Brain microvascular endothelial cell (primary cell): ENCODE results near the gene SPPL2B.

Source experiments
- DNase-seq: peaks from one replicate; pipeline ENCODE4 v3.0.0-alpha.2; 2020
- H3K27ac ChIP-seq: fragments of 250-450 bp; sonication (Bioruptor Pico); 2 replicates; pipeline ENCODE4 v1.5.1; 2020; ENCODE audit warnings: mild to moderate bottlenecking, moderate library complexity
- H3K27me3 ChIP-seq: fragments of 250-450 bp; sonication (Bioruptor Pico); replicated peaks from 2 replicates; pipeline ENCODE4 v1.5.1; 2020; ENCODE audit warnings: mild to moderate bottlenecking
- H3K36me3 ChIP-seq: fragments of 250-450 bp; sonication (Bioruptor Pico); replicated peaks from 2 replicates; pipeline ENCODE4 v1.5.1; 2020; ENCODE audit warnings: mild to moderate bottlenecking
- H3K4me3 ChIP-seq: 2 replicates; pipeline ENCODE4 v1.5.1; 2011; ENCODE audit warnings: low read depth, mild to moderate bottlenecking, control low read depth, low read length, moderate library complexity
- in situ Hi-C: cut with HindIII; loops from 2 replicates; pipeline ENCODE4 v1.10.0; 2017; ENCODE audit warnings: low sequenced_read_pairs, low pct_ligation_motif_present
- TF ChIP-seq, protein P1 (sequence below): IDR thresholded peaks from 2 replicates; pipeline ENCODE4 v1.5.1; 2011; ENCODE audit warnings: low read depth, mild to moderate bottlenecking, moderate library complexity, low read length, control low read depth, inconsistent platforms; ENCODE audit errors: missing control alignments

SPPL2B gene

DNA sequence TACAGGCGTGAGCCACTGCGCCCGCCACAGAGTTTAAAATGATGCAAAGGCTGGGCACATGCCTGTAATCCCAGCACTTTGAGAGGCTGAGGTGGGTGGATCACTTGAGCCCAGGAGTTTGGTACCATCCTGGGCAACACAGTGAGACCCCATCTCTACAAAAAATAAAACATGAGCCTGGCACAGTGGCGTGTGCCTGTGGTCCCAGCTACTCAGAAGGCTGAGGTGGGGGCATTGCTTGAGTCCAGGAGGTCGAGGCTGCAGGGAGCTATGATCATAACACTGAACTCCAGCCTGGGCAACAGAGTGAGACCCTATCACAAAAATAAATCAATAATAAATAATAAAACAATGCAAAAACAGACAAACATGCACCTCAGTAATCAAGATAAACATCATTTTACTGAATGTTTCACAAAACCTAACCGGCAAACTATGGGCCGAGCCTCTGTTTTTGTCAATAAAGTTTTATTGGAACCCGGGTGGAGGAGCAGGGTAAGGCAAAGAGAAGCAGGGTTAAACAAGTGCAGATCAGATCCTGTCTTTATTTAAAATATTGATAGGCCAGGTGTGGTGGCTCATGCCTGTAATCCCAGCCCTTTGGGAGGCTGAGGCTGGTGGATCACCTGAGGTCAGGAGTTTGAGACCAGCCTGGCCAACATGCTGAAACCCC, 44.5 kb upstream of the SPPL2B start:
- TF ChIP-seq, protein P1, sequence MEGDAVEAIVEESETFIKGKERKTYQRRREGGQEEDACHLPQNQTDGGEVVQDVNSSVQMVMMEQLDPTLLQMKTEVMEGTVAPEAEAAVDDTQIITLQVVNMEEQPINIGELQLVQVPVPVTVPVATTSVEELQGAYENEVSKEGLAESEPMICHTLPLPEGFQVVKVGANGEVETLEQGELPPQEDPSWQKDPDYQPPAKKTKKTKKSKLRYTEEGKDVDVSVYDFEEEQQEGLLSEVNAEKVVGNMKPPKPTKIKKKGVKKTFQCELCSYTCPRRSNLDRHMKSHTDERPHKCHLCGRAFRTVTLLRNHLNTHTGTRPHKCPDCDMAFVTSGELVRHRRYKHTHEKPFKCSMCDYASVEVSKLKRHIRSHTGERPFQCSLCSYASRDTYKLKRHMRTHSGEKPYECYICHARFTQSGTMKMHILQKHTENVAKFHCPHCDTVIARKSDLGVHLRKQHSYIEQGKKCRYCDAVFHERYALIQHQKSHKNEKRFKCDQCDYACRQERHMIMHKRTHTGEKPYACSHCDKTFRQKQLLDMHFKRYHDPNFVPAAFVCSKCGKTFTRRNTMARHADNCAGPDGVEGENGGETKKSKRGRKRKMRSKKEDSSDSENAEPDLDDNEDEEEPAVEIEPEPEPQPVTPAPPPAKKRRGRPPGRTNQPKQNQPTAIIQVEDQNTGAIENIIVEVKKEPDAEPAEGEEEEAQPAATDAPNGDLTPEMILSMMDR: no peak
- no peak for DNase-seq
- in situ Hi-C loops: no loop called here

DNA sequence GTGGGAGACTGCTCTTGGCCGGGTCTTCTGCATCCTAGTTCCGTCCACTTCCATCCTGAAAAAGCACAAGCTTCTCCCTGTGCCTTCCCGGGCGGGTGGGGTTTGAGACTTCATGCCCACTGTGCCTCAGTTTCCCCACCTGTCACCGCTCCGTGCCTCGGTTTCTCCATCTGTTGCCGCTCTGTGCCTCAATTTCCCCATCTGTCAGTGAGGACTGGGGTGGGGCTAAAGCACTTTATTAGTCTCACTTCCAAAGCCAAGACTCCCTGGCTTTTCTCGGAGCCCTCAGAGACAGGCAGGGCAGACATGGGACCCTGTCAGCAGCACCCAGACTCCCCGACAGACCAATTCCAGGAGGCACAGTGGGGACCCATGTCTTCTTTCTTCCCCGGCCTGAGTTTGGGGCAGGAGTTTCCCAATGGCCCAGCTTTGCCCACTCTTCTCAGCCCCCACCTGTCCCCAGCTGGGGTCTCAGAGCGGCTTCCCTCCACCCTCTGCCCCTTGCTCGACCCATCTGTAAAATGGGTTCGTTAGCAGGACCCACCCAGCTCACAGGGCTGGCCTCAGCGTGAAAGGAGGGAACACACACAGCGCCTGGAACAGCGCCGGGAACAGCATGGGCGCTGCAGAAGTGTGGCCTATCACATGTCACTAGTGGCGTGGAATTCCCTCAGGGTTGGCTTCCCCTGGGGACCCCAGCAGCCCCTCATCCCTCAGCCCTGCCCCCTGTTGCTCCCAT, 41.9 kb upstream of the SPPL2B start:
- in situ Hi-C loops: no loop called here
- H3K27ac ChIP-seq: no peak overlapping the region
- TF ChIP-seq, protein P1: no peak
- peaks cover 34% of the 10 kb centered on the region for H3K27me3 ChIP-seq
- DNase-seq: no peak
- no peak overlapping the region for H3K4me3 ChIP-seq
- no peaks in the 10 kb centered on the region for H3K36me3 ChIP-seq

More for the DNA sequence above, 44.5 kb upstream of the SPPL2B start:
- H3K27ac ChIP-seq: no peak overlapping the region
- H3K27me3 ChIP-seq: peaks cover 9% of the 10 kb centered on the region
- H3K36me3 ChIP-seq: no peaks in the 10 kb centered on the region
- H3K4me3 ChIP-seq: no peak overlapping the region

DNA sequence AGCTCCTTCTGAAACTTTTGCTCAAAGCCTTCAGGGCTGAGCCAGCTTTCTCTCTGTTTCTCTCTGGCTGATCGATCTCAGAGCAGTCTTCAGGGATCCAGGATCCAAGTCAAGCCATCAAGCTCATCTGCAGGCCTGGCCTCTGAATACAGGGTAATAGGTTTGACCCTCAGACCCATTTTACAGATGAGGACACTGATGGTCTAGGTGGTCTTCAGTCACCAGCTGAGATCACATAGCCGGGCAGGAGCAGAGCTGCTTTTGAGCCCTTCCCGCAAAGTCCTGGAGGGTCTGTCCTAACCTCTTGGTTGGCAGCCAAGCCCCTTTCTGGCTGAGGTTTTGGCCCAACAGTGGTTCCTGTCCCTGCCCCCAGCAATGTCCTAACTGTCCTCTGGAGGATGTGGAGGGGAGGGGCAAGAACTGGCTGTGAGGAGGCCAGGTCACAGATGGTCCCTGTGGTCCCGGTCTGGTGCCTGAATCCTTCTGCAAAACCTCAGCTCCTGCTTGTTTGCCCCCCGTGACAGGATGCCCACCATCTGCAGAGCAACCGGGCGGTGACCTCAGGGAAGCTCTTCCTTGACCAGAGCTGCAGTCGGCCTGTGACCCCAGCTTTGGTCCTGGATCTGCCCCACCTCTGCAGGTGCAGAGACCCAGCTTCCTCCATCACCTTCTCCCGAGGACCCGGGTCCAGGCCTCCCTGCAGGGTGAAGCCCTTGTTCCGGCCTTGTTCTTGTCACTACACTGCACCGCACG, 40.7 kb upstream of the SPPL2B start:
- Histone ChIP-seq H3K27me3 (peaks cover 39% of the 10 kb centered on the region), H3K36me3 (no peaks in the 10 kb centered on the region), H3K4me3 (no peak overlapping the region), H3K27ac (no peak overlapping the region)
- TF ChIP-seq, protein P1: no peak
- no peak for DNase-seq
- in situ Hi-C loops: no loop called here

DNA sequence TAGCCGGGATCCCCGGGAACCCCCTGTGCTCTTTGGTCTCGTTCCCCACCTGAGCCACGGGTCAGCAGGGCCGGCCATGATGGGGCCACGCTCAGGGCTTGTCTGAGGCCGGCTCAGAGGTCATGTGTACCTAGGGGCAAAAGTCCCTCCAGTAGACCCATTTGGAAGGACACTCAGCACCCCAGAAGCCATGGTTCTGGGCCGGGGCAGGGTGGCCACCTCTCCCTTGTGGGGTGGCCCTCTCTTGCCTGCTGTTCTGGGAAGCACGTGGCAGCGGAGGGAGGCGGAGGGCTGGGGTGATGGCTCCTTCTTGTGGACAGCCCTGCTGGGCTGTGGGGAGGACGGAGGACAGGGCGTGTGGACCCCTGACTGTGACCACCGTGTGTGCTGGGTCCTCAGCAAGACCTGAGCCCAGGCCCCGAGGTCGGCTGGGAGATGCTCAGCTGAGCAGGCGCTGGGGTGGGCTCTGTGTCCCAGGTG, 40.1 kb upstream of the SPPL2B start:
- peaks cover 42% of the 10 kb centered on the region for H3K27me3 ChIP-seq
- H3K36me3 ChIP-seq: no peaks in the 10 kb centered on the region
- H3K4me3 ChIP-seq: no peak overlapping the region
- in situ Hi-C loops: no loop called here
- TF ChIP-seq, protein P1: no peak
- H3K27ac ChIP-seq: no peak overlapping the region
- no peak for DNase-seq

DNA sequence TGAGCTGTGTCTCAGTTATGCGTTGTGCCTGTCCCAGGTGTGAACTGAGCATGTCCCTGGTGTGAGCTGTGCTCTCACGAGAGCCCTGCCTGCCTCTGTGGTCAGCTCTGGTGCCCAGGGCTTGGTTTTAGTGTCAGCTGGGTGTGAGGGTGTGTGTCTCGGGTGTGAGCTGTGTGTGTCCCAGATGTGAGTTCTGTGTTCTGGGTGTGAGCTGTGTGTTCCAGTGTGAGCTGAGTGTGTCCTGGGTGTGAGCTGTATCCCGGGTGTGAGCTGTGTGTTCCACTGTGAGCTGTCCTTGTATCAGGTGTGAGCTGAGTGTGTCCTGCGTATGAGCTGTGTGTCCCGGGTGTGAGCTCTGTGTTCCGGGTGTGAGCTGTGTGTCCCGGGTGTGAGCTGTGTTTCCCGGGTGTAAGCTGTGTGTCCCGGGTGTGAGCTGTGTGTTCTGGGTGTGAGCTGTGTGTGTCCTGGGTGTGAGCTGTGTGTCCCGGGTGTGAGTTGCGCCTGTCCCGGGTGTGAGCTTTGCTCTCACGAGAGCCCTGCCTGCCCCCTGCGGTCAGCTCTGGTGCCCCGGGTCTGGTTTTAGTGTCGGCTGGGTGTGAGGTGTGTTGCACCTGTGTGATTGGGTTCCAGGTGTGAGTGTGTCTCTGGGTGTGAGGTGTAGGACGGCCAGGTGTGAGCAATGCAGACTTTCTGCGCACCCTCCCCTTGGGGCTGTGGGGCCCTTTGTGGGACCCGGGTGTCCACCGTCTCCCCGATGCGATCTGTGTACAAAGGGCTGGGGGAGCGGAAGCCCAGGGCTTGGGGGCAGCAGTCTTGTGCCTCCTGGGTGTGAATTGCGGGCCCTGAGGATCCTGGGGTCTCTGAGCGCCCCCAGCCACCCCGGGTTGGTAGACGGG, 39.4 kb upstream of the SPPL2B start:
- peaks cover 46% of the 10 kb centered on the region for H3K27me3 ChIP-seq
- no peak for DNase-seq
- TF ChIP-seq, protein P1: no peak
- in situ Hi-C loops: no loop called here
- no peak overlapping the region for H3K27ac ChIP-seq
- H3K36me3 ChIP-seq: no peaks in the 10 kb centered on the region
- no peak overlapping the region for H3K4me3 ChIP-seq
